ENCODE results near the gene NFIC.

- peak in 1 of 4 donors; percentile 7 for TF ChIP-seq CTCF (IDR thresholded peaks at IDR 0.05)
- peak; percentile 84 for TF ChIP-seq POLR2A (IDR thresholded peaks at IDR 0.05)
Measured at GRCh38 chr19:3505598-3506383, 139.4 kb downstream of the NFIC start, which contains the start of gene FZR1.

Data from right lobe of liver (tissue), 4 donors.